Measurements from ENCODE around the gene DRAM1. TPM values are rescaled to one million over a fixed set of nuclear protein-coding genes. Genes with fewer than 3 reads are reported as not detected.

The DRAM1 gene
- total and polyA plus RNA-seq, 9 of the 15 experiments (the other 6 are each of a cell fraction or from before 2014, with no cell fraction given) = 1.4 to 4.3 (median 2.7) TPM

GRCh38 chr12:101828463-101829196 lies 48.8 kb upstream of the DRAM1 start:
- H4K20me1 ChIP-seq (replicated peaks; ENCODE audit: control insufficient read depth, insufficient read depth, low read length) = no peaks in the 10 kb centered on the region
- 88% methylated on average over 6 of the region's 6 CpGs for WGBS (ENCODE audit: insufficient coverage, low coverage, missing lambda C conversion rate)
- peaks cover 58% of the 10 kb centered on the region for H3K79me2 ChIP-seq (ENCODE audit: control insufficient read depth, insufficient read depth, low read length)
- H3K4me3 ChIP-seq = no peak overlapping the region
- peaks cover 5% of the 10 kb centered on the region; the same call in 1 of the 3 replicates for H3K36me3 ChIP-seq (ENCODE audit: control insufficient read depth, insufficient read depth, low read length)
- no TSS peak for BruUV-seq (replicated peaks)
- DNase-seq (ENCODE audit: extremely low read depth in 1 of 4, low spot score in 3 of 4) (peak in 1 of 4 experiments; percentile 12), ATAC-seq (no peak), FAIRE-seq (no peak)
- in situ Hi-C loops (cut with MboI) (no loop called here), intact Hi-C loops (cut with micrococcal nuclease) (no loop called here)
- no peak overlapping the region for H3K9ac ChIP-seq (ENCODE audit: insufficient read depth in 1 of 2, low read depth in 2 of 2, low read length in 2 of 2)
- no peak overlapping the region for H3K4me2 ChIP-seq (ENCODE audit: insufficient read depth, low read length)
- no peak overlapping the region for H2AFZ ChIP-seq (ENCODE audit: low read depth, low read length)
- H3K27ac ChIP-seq (ENCODE audit: extremely low read depth, low read depth, low read length) = no peak overlapping the region
- H3K9me3 ChIP-seq (replicated peaks; ENCODE audit: control insufficient read depth, insufficient read depth, low read depth, low read length) = no peaks in the 10 kb centered on the region
- no peaks in the 10 kb centered on the region for H3K9me1 ChIP-seq (ENCODE audit: control insufficient read depth, insufficient read depth, low read length)
- H3K4me1 ChIP-seq (replicated peaks in 1 of 2; ENCODE audit: control insufficient read depth in 2 of 2, insufficient read depth in 2 of 2, low read length in 2 of 2) = peaks cover 14 to 50% of the 10 kb centered on the region in 2 experiments
- ChIA-PET POLR2A (interaction anchor here (0.6 to 7.5 kb wide), 5 partner anchors 7 to 99 kb away, joined by 3 to 41 read pairs (median 3); no protein-coding TSS in a partner anchor), CTCF (ENCODE audit: low intra/inter-chr PET ratio) (interaction anchor here (0.6 to 0.8 kb wide), 2 partner anchors 34 to 256 kb away, joined by 3 to 5 read pairs; no protein-coding TSS in a partner anchor)
- H3K27me3 ChIP-seq (ENCODE audit: control insufficient read depth in 2 of 2, insufficient read depth in 2 of 2, low read length in 2 of 2) = no peaks in the 10 kb centered on the region
- no peak for TF ChIP-seq PKNOX1 (IDR thresholded peaks at IDR 0.05)
- TF ChIP-seq EP400 (IDR thresholded peaks at IDR 0.05) = no peak
- TF ChIP-seq NR4A1 (CRISPR knock-in tag; IDR thresholded peaks at IDR 0.05) = no peak
- no peak for TF ChIP-seq NR4A1 (tag; IDR thresholded peaks at IDR 0.05)
- 0 out of 2 replicates have a peak, but pooled peaks have one; percentile 18 for TF ChIP-seq ZNF316 (IDR thresholded peaks at IDR 0.05)
- TF ChIP-seq MAZ (CRISPR knock-in tag; conservative IDR thresholded peaks at IDR 0.05 in 1 of 2, IDR thresholded peaks at IDR 0.05 in 1 of 2) = no peak
- TF ChIP-seq CBFB (CRISPR knock-in tag; IDR thresholded peaks at IDR 0.05) = no peak
- TF ChIP-seq CEBPB (tag; IDR thresholded peaks at IDR 0.05) = peak; percentile 74
- no peak for TF ChIP-seq OTX1 (CRISPR knock-in tag; IDR thresholded peaks at IDR 0.05)
- no peak for TF ChIP-seq CEBPG (CRISPR knock-in tag; IDR thresholded peaks at IDR 0.05)
- 0 out of 4 replicates have a peak, but pooled peaks of 1 of the 2 experiments have one; percentile 33 for TF ChIP-seq CEBPG (tag; conservative IDR thresholded peaks at IDR 0.05 in 1 of 2, IDR thresholded peaks at IDR 0.05 in 1 of 2)
- TF ChIP-seq SMARCC2 (IDR thresholded peaks at IDR 0.05; ENCODE audit: low read depth) = no peak
- TF ChIP-seq NFE2 (IDR thresholded peaks at IDR 0.05; ENCODE audit: low read depth) = peak; percentile 51; the same call in 1 of the 2 replicates
- TF ChIP-seq HNRNPLL (IDR thresholded peaks at IDR 0.05; ENCODE audit: low read depth, low read length, poor library complexity, severe bottlenecking) = no peak
- no peak for TF ChIP-seq ZNF124 (CRISPR knock-in tag; IDR thresholded peaks at IDR 0.05)
- no peak for TF ChIP-seq ZNF23 (CRISPR knock-in tag; IDR thresholded peaks at IDR 0.05)
- TF ChIP-seq GTF2B (IDR thresholded peaks at IDR 0.05; ENCODE audit: extremely low read depth, insufficient read length) = no peak
- no peak for TF ChIP-seq ARID3A (IDR thresholded peaks at IDR 0.05; ENCODE audit: borderline replicate concordance, low read depth, low read length)
- TF ChIP-seq PCBP2 (IDR thresholded peaks at IDR 0.05; ENCODE audit: low read depth, low read length, poor library complexity, severe bottlenecking) = no peak
- TF ChIP-seq MEF2D (tag; conservative IDR thresholded peaks at IDR 0.05; ENCODE audit: low read depth) = no peak

Measured in K562 (cell line).